GM23338 (cell line): Measurements from ENCODE around the gene OR2G2. TPM values are rescaled to one million over a fixed set of nuclear protein-coding genes. Genes with fewer than 3 reads are reported as not detected.

Experiments
- ATAC-seq: fragments of 200-7000 bp; cut with Tn5 transposase; 3 replicates; pipeline ENCODE4 v1.9.1; 2020
- DNase-seq: peaks from one replicate; pipeline ENCODE4 v3.0.0-alpha.2; 2015; ENCODE audit warnings: low spot score
- H2AFZ ChIP-seq: fragments of 200-600 bp; sonication (generic); 2 replicates; pipeline ENCODE4 v1.8.0; 2016; ENCODE audit warnings: antibody characterized with exemption, mild to moderate bottlenecking, moderate library complexity
- H3F3A ChIP-seq: fragments of 200-600 bp; sonication (generic); replicated peaks from 2 replicates; pipeline ENCODE4 v1.8.0; 2017; ENCODE audit warnings: antibody characterized with exemption, mixed run types, low read depth
- H3K27ac ChIP-seq: fragments of 200-600 bp; sonication (generic); 2 replicates; pipeline ENCODE4 v1.6.1; 2016; ENCODE audit warnings: low read depth
- H3K27me3 ChIP-seq: fragments of 200-600 bp; sonication (generic); 2 replicates; pipeline ENCODE4 v1.8.0; 2016; ENCODE audit warnings: mild to moderate bottlenecking, mixed run types, moderate library complexity; ENCODE audit not compliant: insufficient read depth
- H3K36me3 ChIP-seq: fragments of 200-600 bp; sonication (generic); 2 replicates; pipeline ENCODE4 v1.8.0; 2016; ENCODE audit warnings: mild to moderate bottlenecking; ENCODE audit not compliant: insufficient read depth
- H3K4me1 ChIP-seq: fragments of 200-600 bp; sonication (generic); 2 replicates; pipeline ENCODE4 v1.8.0; 2016; ENCODE audit warnings: mild to moderate bottlenecking, moderate library complexity; ENCODE audit not compliant: insufficient read depth
- H3K4me2 ChIP-seq: fragments of 200-600 bp; sonication (generic); 2 replicates; pipeline ENCODE4 v1.7.1; 2017; ENCODE audit warnings: mixed run types
- H3K4me3 ChIP-seq: fragments of 200-600 bp; sonication (generic); 2 replicates; pipeline ENCODE4 v1.6.1; 2016; ENCODE audit warnings: mixed run types
- H3K79me2 ChIP-seq: fragments of 200-600 bp; sonication (generic); replicated peaks from 2 replicates; pipeline ENCODE4 v1.8.0; 2017; ENCODE audit warnings: mild to moderate bottlenecking; ENCODE audit not compliant: insufficient read depth
- H3K9me2 ChIP-seq: fragments of 200-600 bp; sonication (generic); 2 replicates; pipeline ENCODE4 v1.8.0; 2017; ENCODE audit not compliant: insufficient read depth
- H4K20me1 ChIP-seq: fragments of 200-600 bp; sonication (generic); replicated peaks from 2 replicates; pipeline ENCODE4 v1.8.0; 2017; ENCODE audit warnings: mild to moderate bottlenecking; ENCODE audit not compliant: insufficient read depth
- H3K27ac Mint-ChIP-seq: 2 replicates; pipeline ENCODE4 v1.8.0; 2020; ENCODE audit warnings: inconsistent platforms, mild to moderate bottlenecking, moderate library complexity, mixed read lengths
- H3K27me3 Mint-ChIP-seq: 3 replicates; pipeline ENCODE4 v1.8.0; 2022; ENCODE audit warnings: low read depth, mild to moderate bottlenecking, moderate library complexity, mixed read lengths, inconsistent platforms; ENCODE audit not compliant: insufficient read depth, poor library complexity
- H3K36me3 Mint-ChIP-seq: 3 replicates; pipeline ENCODE4 v1.8.0; 2021; ENCODE audit warnings: low read depth, mild to moderate bottlenecking, inconsistent platforms, moderate library complexity, mixed read lengths
- H3K4me1 Mint-ChIP-seq: 3 replicates; pipeline ENCODE4 v1.8.0; 2020; ENCODE audit warnings: mild to moderate bottlenecking, inconsistent platforms, mixed read lengths
- H3K4me3 Mint-ChIP-seq: 3 replicates; pipeline ENCODE4 v1.8.0; 2021; ENCODE audit warnings: moderate library complexity, mild to moderate bottlenecking, inconsistent platforms, mixed read lengths
- H3K9me3 Mint-ChIP-seq: 3 replicates; pipeline ENCODE4 v1.8.0; 2020; ENCODE audit warnings: moderate library complexity, mild to moderate bottlenecking, inconsistent platforms, mixed read lengths
- CREB1 ChIP-seq: fragments of 250-450 bp; sonication (Bioruptor Pico); IDR thresholded peaks from 2 replicates; pipeline ENCODE4 v1.5.0; 2020; ENCODE audit warnings: low read depth, mild to moderate bottlenecking, moderate library complexity
- CTCF ChIP-seq, 2 experiments: fragments of 200-600 bp in 1 of 2; sonication (generic) in 1 of 2; conservative IDR thresholded peaks; 2 replicates each; pipeline versions ENCODE4 v1.5.1 to v1.6.1; 2016 to 2017; ENCODE audit warnings: antibody characterized with exemption in 2 of 2, low read depth in 2 of 2, mild to moderate bottlenecking in 2 of 2, moderate library complexity in 1 of 2
- ETS1 ChIP-seq: IDR thresholded peaks from 2 replicates; pipeline ENCODE4 v1.6.1; 2016; ENCODE audit warnings: antibody characterized with exemption
- EZH2phosphoT487 ChIP-seq: fragments of 200-600 bp; sonication (generic); IDR thresholded peaks from one replicate; pipeline ENCODE4 v1.8.1; 2018; ENCODE audit warnings: antibody characterized with exemption; ENCODE audit not compliant: unreplicated experiment
- JUNB ChIP-seq: IDR thresholded peaks from one replicate; pipeline ENCODE4 v1.6.1; 2016; ENCODE audit warnings: antibody characterized with exemption; ENCODE audit not compliant: unreplicated experiment
- NANOG ChIP-seq: IDR thresholded peaks from 2 replicates; pipeline ENCODE4 v1.6.1; 2016; ENCODE audit warnings: antibody characterized with exemption, borderline replicate concordance
- POLR2AphosphoS5 ChIP-seq: IDR thresholded peaks from 2 replicates; pipeline ENCODE4 v1.6.1; 2016; ENCODE audit warnings: antibody characterized with exemption, low read depth
- REST ChIP-seq: IDR thresholded peaks from one replicate; pipeline ENCODE4 v1.6.1; 2018; ENCODE audit warnings: antibody characterized with exemption; ENCODE audit not compliant: unreplicated experiment
- STAT1 ChIP-seq: IDR thresholded peaks from one replicate; pipeline ENCODE4 v1.6.1; 2016; ENCODE audit warnings: antibody characterized with exemption; ENCODE audit not compliant: unreplicated experiment
- ZNF114 ChIP-seq: fragments of 250-450 bp; sonication (Bioruptor Pico); IDR thresholded peaks from 2 replicates; pipeline ENCODE4 v1.5.0; 2020; ENCODE audit warnings: mild to moderate bottlenecking, moderate library complexity
- ZNF331 ChIP-seq: fragments of 250-450 bp; sonication (Bioruptor Pico); IDR thresholded peaks from 2 replicates; pipeline ENCODE4 v1.5.0; 2020; ENCODE audit warnings: low read depth, mild to moderate bottlenecking, moderate library complexity
- ZNF462 ChIP-seq: fragments of 250-450 bp; sonication (Bioruptor Pico); IDR thresholded peaks from 2 replicates; pipeline ENCODE4 v1.5.0; 2020; ENCODE audit warnings: mild to moderate bottlenecking, moderate library complexity
- polyA plus RNA-seq: library from polyadenylated mRNA; unstranded; fragments of >200 nt; fragmentation: Nextera tagmentation; extraction: Ambion mirVana; gene quantifications from 2 replicates; pipeline ENCODE4 v1.2.1, GENCODE V29; 2016
- total RNA-seq: library from RNA; depleted of rRNA; stranded (reverse); fragments of >200 nt; shearing (Covaris generic); gene quantifications from 2 replicates; pipeline ENCODE4 v1.2.3, GENCODE V29; 2014

Gene OR2G2
- total and polyA plus RNA-seq, 2 experiments from 2014 or later, result not detected

- Histone ChIP-seq H3K36me3 (no peaks in the 10 kb centered on the region), H2AFZ (no peak overlapping the region), H3K9me2 (0 out of 2 replicates have a peak, but pooled peaks cover 5% of the 10 kb centered on the region), H3K27me3 (no peaks in the 10 kb centered on the region), H3K27ac (no peak overlapping the region), H3K4me1 (no peaks in the 10 kb centered on the region), H4K20me1 (no peaks in the 10 kb centered on the region), H3K4me3 (no peak overlapping the region), H3K79me2 (no peaks in the 10 kb centered on the region), H3F3A (no peaks in the 10 kb centered on the region), H3K4me2 (no peak overlapping the region)
- H3K9me3 Mint-ChIP-seq, result peaks cover 10% of the 10 kb centered on the region
- ATAC-seq (no peak), DNase-seq (no peak)
- TF ChIP-seq JUNB (no peak), POLR2AphosphoS5 (no peak), ZNF462 (CRISPR knock-in tag) (no peak), ZNF114 (no peak), ZNF331 (CRISPR knock-in tag) (no peak), CREB1 (CRISPR knock-in tag) (no peak), ETS1 (no peak), EZH2phosphoT487 (no peak), NANOG (no peak), CTCF (conservative IDR thresholded peaks at IDR 0.05; ENCODE audit: low read depth in 2 of 2) (no peak), STAT1 (no peak), REST (no peak)
- 0 out of 3 replicates have a peak, but pooled peaks cover 5% of the 10 kb centered on the region for H3K4me1 Mint-ChIP-seq
- no peaks in the 10 kb centered on the region for H3K36me3 Mint-ChIP-seq
- H3K27me3 Mint-ChIP-seq, result no peaks in the 10 kb centered on the region
- no peak overlapping the region for H3K27ac Mint-ChIP-seq
- H3K4me3 Mint-ChIP-seq, result no peak overlapping the region
These were observed 25.2 kb downstream of the OR2G2 start for GRCh38 chr1:247613405-247613804.
